Activated T-helper 1 cell treated with Interleukin-2 at 50 U/mL for 16 hours (primary cell): ENCODE data around the gene ALAS1.

Experiments
- DNase-seq: peaks from one replicate; pipeline ENCODE4 v3.0.0-alpha.2; 2020; ENCODE audit warnings: low read depth

Gene ALAS1

GRCh38 chr3:52198643-52199608 lies 966 bp downstream of the ALAS1 start:
- DNase-seq, result no peak

- DNase-seq, result no peak
These were observed 3.2 kb downstream of the ALAS1 start for GRCh38 chr3:52200981-52201679.

GRCh38 chr3:52202384-52203077 lies 4.6 kb downstream of the ALAS1 start:
- DNase-seq, result no peak

- no peak for DNase-seq
These were observed 5.7 kb downstream of the ALAS1 start for GRCh38 chr3:52203701-52204100.

GRCh38 chr3:52204337-52205073 lies 6.5 kb downstream of the ALAS1 start:
- DNase-seq, result no peak

- DNase-seq, result no peak
These were observed 7.9 kb downstream of the ALAS1 start for GRCh38 chr3:52205727-52206372.

- DNase-seq, result no peak
These were observed 10.6 kb downstream of the ALAS1 start for GRCh38 chr3:52208556-52208955.

- DNase-seq, result no peak
These were observed 12.1 kb downstream of the ALAS1 start for GRCh38 chr3:52210037-52210436.

- no peak for DNase-seq
These were observed 12.6 kb downstream of the ALAS1 start for GRCh38 chr3:52210550-52211046.

- DNase-seq, result no peak
These were observed 13.4 kb downstream of the ALAS1 start for GRCh38 chr3:52211268-52211891.

GRCh38 chr3:52213005-52213404 lies 15.0 kb downstream of the ALAS1 start:
- DNase-seq, result no peak

GRCh38 chr3:52213901-52214300 lies 15.9 kb downstream of the ALAS1 start:
- DNase-seq, result no peak

GRCh38 chr3:52215351-52215750 lies 17.4 kb downstream of the ALAS1 start:
- no peak for DNase-seq

GRCh38 chr3:52216585-52217408 lies 18.8 kb downstream of the ALAS1 start:
- DNase-seq, result peak; percentile 64

- no peak for DNase-seq
These were observed 19.4 kb downstream of the ALAS1 start for GRCh38 chr3:52217409-52217805.

GRCh38 chr3:52218026-52218425 lies 20.1 kb downstream of the ALAS1 start:
- no peak for DNase-seq

- no peak for DNase-seq
These were observed 20.5 kb downstream of the ALAS1 start for GRCh38 chr3:52218454-52218853.

GRCh38 chr3:52218937-52219650 lies 21.1 kb downstream of the ALAS1 start:
- DNase-seq, result no peak

GRCh38 chr3:52220380-52221026 lies 22.5 kb downstream of the ALAS1 start:
- DNase-seq, result peak; percentile 76
